HFF-Myc (cell line): ENCODE results near the gene SIRT2.

ENCODE experiments used
- DNase-seq: peaks from one replicate; pipeline ENCODE4 v3.0.0-alpha.2; 2011; ENCODE audit warnings: low read depth; ENCODE audit errors: extremely low read depth
- H3K4me3 ChIP-seq: replicated peaks from 2 replicates; pipeline ENCODE4 v1.5.1; 2011; ENCODE audit warnings: low read depth, mild to moderate bottlenecking, control low read depth, low read length
- TF ChIP-seq, protein P1 (sequence below): IDR thresholded peaks from 2 replicates; pipeline ENCODE4 v1.5.1; 2012; ENCODE audit warnings: mild to moderate bottlenecking, low read depth, low read length, control low read depth; ENCODE audit errors: missing control alignments

Gene SIRT2

GRCh38 chr19:38840583-38840968 lies 58.8 kb downstream of the SIRT2 start:
- H3K4me3 ChIP-seq = no peak overlapping the region
- no peak for DNase-seq
- TF ChIP-seq, protein P1, sequence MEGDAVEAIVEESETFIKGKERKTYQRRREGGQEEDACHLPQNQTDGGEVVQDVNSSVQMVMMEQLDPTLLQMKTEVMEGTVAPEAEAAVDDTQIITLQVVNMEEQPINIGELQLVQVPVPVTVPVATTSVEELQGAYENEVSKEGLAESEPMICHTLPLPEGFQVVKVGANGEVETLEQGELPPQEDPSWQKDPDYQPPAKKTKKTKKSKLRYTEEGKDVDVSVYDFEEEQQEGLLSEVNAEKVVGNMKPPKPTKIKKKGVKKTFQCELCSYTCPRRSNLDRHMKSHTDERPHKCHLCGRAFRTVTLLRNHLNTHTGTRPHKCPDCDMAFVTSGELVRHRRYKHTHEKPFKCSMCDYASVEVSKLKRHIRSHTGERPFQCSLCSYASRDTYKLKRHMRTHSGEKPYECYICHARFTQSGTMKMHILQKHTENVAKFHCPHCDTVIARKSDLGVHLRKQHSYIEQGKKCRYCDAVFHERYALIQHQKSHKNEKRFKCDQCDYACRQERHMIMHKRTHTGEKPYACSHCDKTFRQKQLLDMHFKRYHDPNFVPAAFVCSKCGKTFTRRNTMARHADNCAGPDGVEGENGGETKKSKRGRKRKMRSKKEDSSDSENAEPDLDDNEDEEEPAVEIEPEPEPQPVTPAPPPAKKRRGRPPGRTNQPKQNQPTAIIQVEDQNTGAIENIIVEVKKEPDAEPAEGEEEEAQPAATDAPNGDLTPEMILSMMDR = no peak

DNA sequence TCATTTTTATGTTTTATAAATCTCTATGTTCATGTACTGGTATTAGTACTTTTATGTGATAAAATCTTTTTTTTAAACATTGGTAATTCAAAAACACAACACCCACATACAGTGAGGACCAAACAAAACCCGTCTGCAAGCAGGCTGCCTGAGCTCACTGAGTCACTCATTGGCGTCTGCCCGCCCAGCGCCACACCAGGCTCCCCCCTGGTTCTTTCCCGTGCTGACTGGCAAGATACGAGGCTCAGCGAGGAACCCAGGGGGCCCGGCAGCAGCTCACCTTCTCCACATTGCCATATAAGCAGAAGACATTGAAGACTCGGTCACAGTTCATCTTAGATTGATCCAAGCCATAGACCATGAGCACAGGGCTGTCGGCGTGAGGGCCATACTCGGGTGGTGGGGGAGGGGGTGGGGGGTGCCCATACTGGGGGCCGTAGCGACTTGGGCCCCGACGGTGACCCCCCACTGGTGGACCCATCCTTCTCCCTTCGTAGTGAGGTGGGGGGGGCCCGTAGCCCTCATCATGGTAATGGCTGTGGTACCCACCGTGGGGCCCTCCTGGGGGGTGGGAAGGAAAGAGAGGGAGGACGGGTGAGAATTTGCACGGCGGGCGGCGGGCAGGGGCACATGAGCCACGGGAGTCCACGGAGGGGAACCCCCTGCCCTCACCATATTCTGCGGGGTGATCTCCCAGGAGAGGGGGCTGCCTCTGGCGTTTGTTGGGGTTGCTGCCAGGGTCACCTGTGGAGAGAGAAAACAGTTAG lies 59.4 kb downstream of the SIRT2 start:
- DNase-seq = no peak
- TF ChIP-seq, protein P1 = no peak
- no peak overlapping the region for H3K4me3 ChIP-seq

- no peak for DNase-seq
- TF ChIP-seq, protein P1 = no peak
Measured at GRCh38 chr19:38838986-38839761, 60.2 kb downstream of the SIRT2 start.

GRCh38 chr19:38838208-38838985 lies 61.0 kb downstream of the SIRT2 start:
- TF ChIP-seq, protein P1 = no peak
- DNase-seq = no peak
- no peak overlapping the region for H3K4me3 ChIP-seq

More at GRCh38 chr19:38838986-38839761, 60.2 kb downstream of the SIRT2 start:
- no peak overlapping the region for H3K4me3 ChIP-seq

- H3K4me3 ChIP-seq = no peak overlapping the region
- no peak for DNase-seq
- TF ChIP-seq, protein P1 = no peak
Measured at GRCh38 chr19:38837656-38838121, 61.7 kb downstream of the SIRT2 start.

GRCh38 chr19:38836983-38837626 lies 62.3 kb downstream of the SIRT2 start:
- TF ChIP-seq, protein P1 = no peak
- no peak overlapping the region for H3K4me3 ChIP-seq
- no peak for DNase-seq
